RWPE2 (cell line): Measurements from ENCODE around the gene ORM2.

ENCODE experiments used
- ATAC-seq: fragments of 200-7000 bp; cut with Tn5 transposase; 3 replicates; pipeline ENCODE4 v1.9.1; 2021; ENCODE audit warnings: low read depth
- DNase-seq: peaks from one replicate; pipeline ENCODE4 v3.0.0-alpha.2; 2020; ENCODE audit warnings: low spot score
- H3K27ac ChIP-seq: fragments of 450-650 bp; 2 replicates; pipeline ENCODE4 v1.5.1; 2017; ENCODE audit warnings: mild to moderate bottlenecking; ENCODE audit not compliant: poor library complexity, severe bottlenecking
- H3K27me3 ChIP-seq: fragments of 250-450 bp; sonication (Bioruptor Pico); 2 replicates; pipeline ENCODE4 v1.5.1; 2021; ENCODE audit warnings: mild to moderate bottlenecking, moderate library complexity; ENCODE audit not compliant: insufficient read depth, poor library complexity, severe bottlenecking
- H3K36me3 ChIP-seq: fragments of 250-450 bp; sonication (Bioruptor Pico); 2 replicates; pipeline ENCODE4 v1.5.1; 2020; ENCODE audit warnings: low read depth, mild to moderate bottlenecking, moderate library complexity
- H3K4me1 ChIP-seq: fragments of 250-450 bp; sonication (Bioruptor Pico); 2 replicates; pipeline ENCODE4 v1.5.1; 2021; ENCODE audit warnings: mild to moderate bottlenecking, moderate library complexity; ENCODE audit not compliant: insufficient read depth, poor library complexity, severe bottlenecking
- H3K4me3 ChIP-seq: fragments of 250-450 bp; sonication (Bioruptor Pico); 2 replicates; pipeline ENCODE4 v1.5.1; 2021; ENCODE audit warnings: mild to moderate bottlenecking, moderate library complexity; ENCODE audit not compliant: severe bottlenecking
- H3K9me3 ChIP-seq: fragments of 250-450 bp; sonication (Bioruptor Pico); 2 replicates; pipeline ENCODE4 v1.5.1; 2021; ENCODE audit warnings: mild to moderate bottlenecking, moderate library complexity; ENCODE audit not compliant: severe bottlenecking
- CTCF ChIP-seq: fragments of 450-650 bp; IDR thresholded peaks from one replicate; pipeline ENCODE4 v1.5.1; 2017; ENCODE audit warnings: mild to moderate bottlenecking, moderate library complexity; ENCODE audit not compliant: poor library complexity, severe bottlenecking

ORM2 gene

GRCh38 chr9:114378883-114379282 is 49.2 kb downstream of the ORM2 start:
- no peaks in the 10 kb centered on the region for H3K4me1 ChIP-seq
- no peak for TF ChIP-seq CTCF
- H3K4me3 ChIP-seq, result no peak overlapping the region
- 0 out of 2 replicates have a peak, but pooled peaks cover 3% of the 10 kb centered on the region for H3K36me3 ChIP-seq
- H3K27ac ChIP-seq, result no peak overlapping the region
- no peaks in the 10 kb centered on the region for H3K27me3 ChIP-seq
- ATAC-seq, result no peak
- no peaks in the 10 kb centered on the region for H3K9me3 ChIP-seq
- no peak for DNase-seq
